Renal pelvis (tissue), 3 donors: Measurements from ENCODE around the gene OR1E1. TPM values are rescaled to one million over a fixed set of nuclear protein-coding genes. Genes with fewer than 3 reads are reported as not detected.

Experiments
- polyA plus RNA-seq, 3 donors: library from polyadenylated mRNA; unstranded; fragments of 120-200 nt; gene quantifications; one replicate each; pipeline ENCODE4 v1.2.1, GENCODE V29; 2013; ENCODE audit not compliant: insufficient read length in 3 of 3

OR1E1 gene
- polyA plus RNA-seq, 3 donors = 0.06 TPM; not detected in 2

Other genes with a start within 250 kb of the OR1E1 start
- gene OR1A2, start 200.9 kb downstream of the OR1E1 start, polyA plus RNA-seq = not detected
- gene OR1A1, start 190.7 kb downstream of the OR1E1 start, polyA plus RNA-seq = not detected
- gene OR3A1, start 100.0 kb downstream of the OR1E1 start, polyA plus RNA-seq = under 1 TPM; 0.18 to 0.33 (median 0.19) TPM
- 1 to 10 TPM in 1 of 3 donors, under 1 TPM in 2; 0.18 to 2.5 (median 0.71) TPM for gene OR3A2, start 12.1 kb downstream of the OR1E1 start, polyA plus RNA-seq
- gene OR3A3, start 13.0 kb upstream of the OR1E1 start, polyA plus RNA-seq = under 1 TPM; 0.03 to 0.12 (median 0.10) TPM
- gene OR1E2, start 35.4 kb upstream of the OR1E1 start, polyA plus RNA-seq = not detected
- gene SPATA22, start 73.4 kb upstream of the OR1E1 start, polyA plus RNA-seq = under 1 TPM; 0.38 to 0.68 (median 0.41) TPM
- 10 to 100 TPM; 19.1 to 36.5 (median 31.8) TPM for gene ASPA, start 77.6 kb upstream of the OR1E1 start, polyA plus RNA-seq
- 1 to 10 TPM in 2 of 3 donors, under 1 TPM in 1; 0.77 to 1.7 (median 1.4) TPM for gene TRPV3, start 159.4 kb upstream of the OR1E1 start, polyA plus RNA-seq
- 10 to 100 TPM in 2 of 3 donors, 1 to 10 TPM in 1; 7.7 to 14.0 (median 10.3) TPM for gene TRPV1, start 211.0 kb upstream of the OR1E1 start, polyA plus RNA-seq
- gene SHPK, start 237.8 kb upstream of the OR1E1 start, polyA plus RNA-seq = 10 to 100 TPM; 13.6 to 20.8 (median 15.6) TPM
- 10 to 100 TPM; 20.9 to 25.4 (median 24.5) TPM for gene CTNS, start 238.3 kb upstream of the OR1E1 start, polyA plus RNA-seq